ENCODE data around the gene COX8C.

The COX8C gene

GRCh38 chr14:93305725-93306418, 41.1 kb upstream of the COX8C start:
- H3K9me3 ChIP-seq (ENCODE audit: low read depth, low read length) = no peaks in the 10 kb centered on the region
- H3K36me3 ChIP-seq (ENCODE audit: insufficient read depth, low read length) = no peaks in the 10 kb centered on the region
- peak overlapping the region; percentile 83; the same call in 1 of the 2 replicates for H3K27ac ChIP-seq
- no peak for DNase-seq (ENCODE audit: low read depth, low spot score)
- H3K4me3 ChIP-seq = no peak overlapping the region
- H3K9ac ChIP-seq (ENCODE audit: insufficient read length) = no peak overlapping the region
- TF ChIP-seq POLR2AphosphoS5 (IDR thresholded peaks at IDR 0.05; ENCODE audit: borderline replicate concordance, low read depth, low read length) (no peak), FOXP2 (optimal IDR thresholded peaks at IDR 0.05; ENCODE audit: control extremely low read depth, extremely low read length, insufficient read depth) (no peak), EZH2 (IDR thresholded peaks at IDR 0.05) (no peak)

GRCh38 chr14:93306812-93307211, 40.2 kb upstream of the COX8C start:
- Histone ChIP-seq H3K36me3 (ENCODE audit: insufficient read depth, low read length) (no peaks in the 10 kb centered on the region), H3K9ac (ENCODE audit: insufficient read length) (no peak overlapping the region), H3K4me3 (no peak overlapping the region), H3K9me3 (ENCODE audit: low read depth, low read length) (no peaks in the 10 kb centered on the region), H3K27ac (peak overlapping the region; percentile 74)
- no peak for DNase-seq (ENCODE audit: low read depth, low spot score)
- TF ChIP-seq FOXP2 (optimal IDR thresholded peaks at IDR 0.05; ENCODE audit: control extremely low read depth, extremely low read length, insufficient read depth) = no peak
- TF ChIP-seq POLR2AphosphoS5 (IDR thresholded peaks at IDR 0.05; ENCODE audit: borderline replicate concordance, low read depth, low read length) = no peak
- TF ChIP-seq EZH2 (IDR thresholded peaks at IDR 0.05) = no peak

- Histone ChIP-seq H3K4me3 (no peak overlapping the region), H3K27ac (no peak overlapping the region), H3K9me3 (ENCODE audit: low read depth, low read length) (no peaks in the 10 kb centered on the region), H3K36me3 (ENCODE audit: insufficient read depth, low read length) (no peaks in the 10 kb centered on the region), H3K9ac (ENCODE audit: insufficient read length) (no peak overlapping the region)
- DNase-seq (ENCODE audit: low read depth, low spot score) = no peak
- TF ChIP-seq POLR2AphosphoS5 (IDR thresholded peaks at IDR 0.05; ENCODE audit: borderline replicate concordance, low read depth, low read length) (no peak), FOXP2 (optimal IDR thresholded peaks at IDR 0.05; ENCODE audit: control extremely low read depth, extremely low read length, insufficient read depth) (no peak), EZH2 (IDR thresholded peaks at IDR 0.05) (no peak)
Observed at GRCh38 chr14:93308686-93309345, 38.2 kb upstream of the COX8C start.

- Histone ChIP-seq H3K36me3 (ENCODE audit: insufficient read depth, low read length) (no peaks in the 10 kb centered on the region), H3K4me3 (no peak overlapping the region), H3K27ac (no peak overlapping the region), H3K9ac (ENCODE audit: insufficient read length) (no peak overlapping the region), H3K9me3 (ENCODE audit: low read depth, low read length) (no peaks in the 10 kb centered on the region)
- DNase-seq (ENCODE audit: low read depth, low spot score) = no peak
- TF ChIP-seq FOXP2 (optimal IDR thresholded peaks at IDR 0.05; ENCODE audit: control extremely low read depth, extremely low read length, insufficient read depth) (no peak), POLR2AphosphoS5 (IDR thresholded peaks at IDR 0.05; ENCODE audit: borderline replicate concordance, low read depth, low read length) (no peak), EZH2 (IDR thresholded peaks at IDR 0.05) (no peak)
Observed at GRCh38 chr14:93309427-93309966, 37.5 kb upstream of the COX8C start.

GRCh38 chr14:93311082-93311481, 35.9 kb upstream of the COX8C start:
- H3K9ac ChIP-seq (ENCODE audit: insufficient read length) = no peak overlapping the region
- TF ChIP-seq POLR2AphosphoS5 (IDR thresholded peaks at IDR 0.05; ENCODE audit: borderline replicate concordance, low read depth, low read length) = no peak
- TF ChIP-seq FOXP2 (optimal IDR thresholded peaks at IDR 0.05; ENCODE audit: control extremely low read depth, extremely low read length, insufficient read depth) = no peak
- TF ChIP-seq EZH2 (IDR thresholded peaks at IDR 0.05) = no peak
- no peak overlapping the region for H3K27ac ChIP-seq
- DNase-seq (ENCODE audit: low read depth, low spot score) = no peak
- no peak overlapping the region for H3K4me3 ChIP-seq
- H3K9me3 ChIP-seq (ENCODE audit: low read depth, low read length) = no peaks in the 10 kb centered on the region
- peaks cover 5% of the 10 kb centered on the region; the same call in 1 of the 2 replicates for H3K36me3 ChIP-seq (ENCODE audit: insufficient read depth, low read length)

GRCh38 chr14:93315575-93315974, 31.4 kb upstream of the COX8C start:
- no peaks in the 10 kb centered on the region for H3K9me3 ChIP-seq (ENCODE audit: low read depth, low read length)
- H3K27ac ChIP-seq = no peak overlapping the region
- no peak overlapping the region for H3K4me3 ChIP-seq
- H3K36me3 ChIP-seq (ENCODE audit: insufficient read depth, low read length) = peaks cover 8% of the 10 kb centered on the region; the same call in 1 of the 2 replicates
- DNase-seq (ENCODE audit: low read depth, low spot score) = no peak
- TF ChIP-seq EZH2 (IDR thresholded peaks at IDR 0.05) (no peak), POLR2AphosphoS5 (IDR thresholded peaks at IDR 0.05; ENCODE audit: borderline replicate concordance, low read depth, low read length) (no peak), FOXP2 (optimal IDR thresholded peaks at IDR 0.05; ENCODE audit: control extremely low read depth, extremely low read length, insufficient read depth) (no peak)
- H3K9ac ChIP-seq (ENCODE audit: insufficient read length) = no peak overlapping the region

GRCh38 chr14:93316716-93317115, 30.3 kb upstream of the COX8C start:
- no peak overlapping the region for H3K4me3 ChIP-seq
- no peak for TF ChIP-seq EZH2 (IDR thresholded peaks at IDR 0.05)
- no peak for TF ChIP-seq FOXP2 (optimal IDR thresholded peaks at IDR 0.05; ENCODE audit: control extremely low read depth, extremely low read length, insufficient read depth)
- TF ChIP-seq POLR2AphosphoS5 (IDR thresholded peaks at IDR 0.05; ENCODE audit: borderline replicate concordance, low read depth, low read length) = no peak
- H3K9me3 ChIP-seq (ENCODE audit: low read depth, low read length) = no peaks in the 10 kb centered on the region
- no peak overlapping the region for H3K9ac ChIP-seq (ENCODE audit: insufficient read length)
- H3K27ac ChIP-seq = no peak overlapping the region
- peaks cover 10% of the 10 kb centered on the region; the same call in 1 of the 2 replicates for H3K36me3 ChIP-seq (ENCODE audit: insufficient read depth, low read length)
- DNase-seq (ENCODE audit: low read depth, low spot score) = no peak

GRCh38 chr14:93317210-93317874, 29.6 kb upstream of the COX8C start:
- no peaks in the 10 kb centered on the region for H3K9me3 ChIP-seq (ENCODE audit: low read depth, low read length)
- H3K9ac ChIP-seq (ENCODE audit: insufficient read length) = no peak overlapping the region
- no peak overlapping the region for H3K4me3 ChIP-seq
- peaks cover 16% of the 10 kb centered on the region; the same call in 1 of the 2 replicates for H3K36me3 ChIP-seq (ENCODE audit: insufficient read depth, low read length)
- TF ChIP-seq FOXP2 (optimal IDR thresholded peaks at IDR 0.05; ENCODE audit: control extremely low read depth, extremely low read length, insufficient read depth) = no peak
- no peak for TF ChIP-seq EZH2 (IDR thresholded peaks at IDR 0.05)
- no peak for TF ChIP-seq POLR2AphosphoS5 (IDR thresholded peaks at IDR 0.05; ENCODE audit: borderline replicate concordance, low read depth, low read length)
- peak overlapping the region; percentile 64; the same call in 1 of the 2 replicates for H3K27ac ChIP-seq
- no peak for DNase-seq (ENCODE audit: low read depth, low spot score)
